ENCODE data around the gene C2orf92.

C2orf92 gene

GRCh38 chr2:97714950-97715652 is 45.6 kb downstream of the C2orf92 start:
- no peak for DNase-seq

- DNase-seq, result no peak
Observed at GRCh38 chr2:97715951-97716694, 46.6 kb downstream of the C2orf92 start.

GRCh38 chr2:97716695-97717612 is 47.4 kb downstream of the C2orf92 start:
- no peak for DNase-seq

GRCh38 chr2:97717613-97717995 is 48.1 kb downstream of the C2orf92 start:
- no peak for DNase-seq

GRCh38 chr2:97718051-97718882 is 48.8 kb downstream of the C2orf92 start:
- no peak for DNase-seq

- DNase-seq, result no peak
Observed at GRCh38 chr2:97718942-97719341, 49.4 kb downstream of the C2orf92 start.

GRCh38 chr2:97719362-97720155 is 50.0 kb downstream of the C2orf92 start:
- DNase-seq, result no peak

- no peak for DNase-seq
Observed at GRCh38 chr2:97720746-97721145, 51.2 kb downstream of the C2orf92 start.

GRCh38 chr2:97722227-97722626 is 52.7 kb downstream of the C2orf92 start:
- DNase-seq, result no peak

GRCh38 chr2:97723156-97724072 is 53.9 kb downstream of the C2orf92 start:
- DNase-seq, result no peak

- no peak for DNase-seq
Observed at GRCh38 chr2:97724073-97724410, 54.5 kb downstream of the C2orf92 start.

GRCh38 chr2:97724501-97724900 is 55.0 kb downstream of the C2orf92 start:
- no peak for DNase-seq

- no peak for DNase-seq
Observed at GRCh38 chr2:97724946-97725688, 55.6 kb downstream of the C2orf92 start.

- DNase-seq, result no peak
Observed at GRCh38 chr2:97726261-97727064, 57.0 kb downstream of the C2orf92 start.

GRCh38 chr2:97727296-97727695 is 57.8 kb downstream of the C2orf92 start:
- no peak for DNase-seq

- DNase-seq, result no peak
Observed at GRCh38 chr2:97728091-97728731, 58.7 kb downstream of the C2orf92 start.

GRCh38 chr2:97730245-97730644 is 60.7 kb downstream of the C2orf92 start:
- no peak for DNase-seq
